ENCODE measurements around the gene PYGB.

Gene PYGB

GRCh38 chr20:25247956-25248785 lies at the start of gene PYGB:
Gene PYGB, plus strand, starts transcription at chr20:25248085. Its CDS starts 94 bp downstream, at chr20:25248179.
- DNase-seq, result peak; percentile 72

DNA sequence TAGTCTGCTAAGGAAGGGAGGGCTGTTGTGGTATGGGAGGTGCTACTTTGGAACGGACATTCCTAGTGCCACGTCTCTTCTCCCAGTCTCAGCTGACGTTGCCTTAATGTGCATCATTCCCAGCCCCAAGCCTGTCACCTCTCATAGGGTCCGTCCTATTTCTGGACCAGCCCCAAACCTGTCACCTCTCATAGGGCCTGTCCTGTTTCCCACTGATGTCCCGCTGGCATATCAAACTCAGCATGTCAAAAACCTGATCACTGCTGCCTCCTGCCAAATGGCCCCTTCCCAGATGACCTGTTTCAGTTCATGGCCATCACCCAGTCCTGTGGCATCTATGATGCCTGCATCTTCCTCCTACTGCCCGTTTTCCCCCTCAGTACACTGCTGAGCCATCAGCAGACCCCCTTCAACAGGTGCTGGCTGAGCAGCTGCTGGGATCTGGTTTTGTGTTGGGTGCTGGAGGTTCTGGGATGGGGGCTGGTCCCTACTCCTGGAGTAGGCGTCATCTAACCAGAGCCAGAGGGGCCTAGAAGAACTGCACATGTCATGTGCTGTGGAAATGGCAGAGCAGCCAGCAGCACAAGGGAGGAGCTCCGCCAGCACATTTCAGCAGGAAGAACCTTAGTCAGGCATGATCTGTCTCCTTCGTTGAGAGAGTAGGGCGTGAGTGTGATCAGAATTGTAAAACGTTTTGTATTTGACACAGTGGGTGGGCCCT lies 49.1 kb upstream of the PYGB start:
- no peak for DNase-seq

DNA sequence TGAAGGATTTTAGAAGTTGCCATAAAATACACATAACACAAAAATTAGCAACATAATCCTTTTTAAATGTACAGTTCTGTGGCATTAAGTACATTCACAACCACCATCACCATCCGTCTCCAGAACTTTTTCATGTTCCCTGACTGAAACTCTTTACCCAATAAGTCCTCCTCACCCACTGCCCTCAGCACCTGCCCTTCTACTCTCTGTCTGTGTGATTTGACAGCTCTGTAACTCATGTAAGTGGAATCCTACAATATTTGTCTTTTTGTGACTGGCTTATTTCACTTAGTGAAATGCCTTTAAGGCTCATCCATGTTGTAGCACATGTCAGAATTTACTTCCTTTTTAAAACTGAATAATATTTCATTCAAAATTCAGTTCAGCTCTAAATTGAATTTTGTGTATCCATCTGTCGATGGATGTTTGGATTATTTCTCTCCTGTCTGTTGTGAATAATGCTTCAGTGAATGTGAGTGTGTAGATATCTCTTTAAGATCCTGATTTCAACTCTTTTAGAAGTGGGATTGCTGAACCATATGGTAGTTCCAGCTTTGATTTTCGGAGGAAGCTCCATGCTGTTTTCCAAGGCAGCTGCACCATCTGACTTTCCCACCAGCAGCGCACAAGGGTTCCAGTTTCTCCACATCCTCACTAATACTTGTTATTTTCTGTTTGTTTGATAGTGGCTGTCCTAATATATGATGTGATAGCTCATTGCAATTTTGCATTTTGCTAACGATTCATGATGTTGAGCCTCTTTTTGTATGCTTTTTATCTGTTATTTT lies 48.2 kb upstream of the PYGB start:
- no peak for DNase-seq

GRCh38 chr20:25203089-25203488 lies 44.8 kb upstream of the PYGB start:
- no peak for DNase-seq

DNA sequence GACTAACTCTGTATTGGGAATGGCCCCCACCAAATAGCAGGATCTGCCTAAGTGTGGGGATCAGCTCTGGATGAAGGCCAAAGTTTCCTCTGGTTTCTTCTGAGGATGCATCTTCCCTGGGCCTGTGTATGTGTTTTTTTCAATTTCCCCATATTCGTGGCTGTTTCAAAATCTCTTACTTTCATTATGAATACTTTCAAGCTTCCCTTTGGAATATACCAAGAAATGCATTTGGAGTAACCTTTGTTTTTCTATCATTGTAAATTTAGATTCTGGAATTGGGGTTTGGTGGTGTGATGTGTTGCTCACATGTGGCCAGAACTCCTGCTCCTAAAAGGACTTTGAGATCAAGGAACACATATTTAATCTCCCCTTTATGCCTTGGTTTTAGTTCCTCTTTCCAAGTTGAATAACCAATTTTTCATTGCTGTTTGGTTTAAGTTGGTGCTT lies 44.0 kb upstream of the PYGB start:
- DNase-seq, result no peak

DNA sequence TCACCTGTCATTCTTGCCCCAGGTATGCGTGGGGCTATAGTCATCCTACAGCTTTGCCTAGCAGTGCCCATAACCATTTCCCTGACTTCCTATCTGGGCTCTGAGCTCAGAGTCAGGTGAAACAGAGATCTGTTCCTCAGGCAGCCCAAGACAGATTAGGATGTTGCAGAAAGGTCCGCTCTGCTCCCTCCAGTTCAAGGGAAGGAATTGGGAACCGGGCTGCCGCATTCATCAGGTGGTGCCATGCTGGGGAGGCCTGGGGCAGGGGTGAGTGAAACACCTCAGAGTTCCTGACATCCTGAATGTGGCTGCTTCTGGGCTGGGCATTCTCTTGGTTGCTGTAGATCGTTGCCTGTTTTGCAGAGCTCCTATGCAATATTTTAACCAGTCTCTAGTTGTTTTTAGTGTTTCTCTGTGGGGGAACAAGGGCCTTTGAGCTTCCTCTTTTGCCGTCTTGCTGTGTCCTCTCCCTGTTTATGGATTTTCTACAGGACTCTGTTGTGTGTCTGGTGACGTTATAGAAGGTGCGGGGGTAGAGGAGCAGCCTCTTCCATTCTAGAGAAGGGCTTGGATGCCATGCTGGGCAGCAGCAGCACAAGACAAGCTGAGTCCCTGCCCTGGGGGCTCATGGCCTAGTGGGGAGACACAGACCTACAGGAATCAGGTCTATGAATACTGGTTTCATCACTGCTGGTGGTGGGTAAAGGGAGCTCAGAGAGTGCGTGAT lies 43.2 kb upstream of the PYGB start:
- no peak for DNase-seq

DNA sequence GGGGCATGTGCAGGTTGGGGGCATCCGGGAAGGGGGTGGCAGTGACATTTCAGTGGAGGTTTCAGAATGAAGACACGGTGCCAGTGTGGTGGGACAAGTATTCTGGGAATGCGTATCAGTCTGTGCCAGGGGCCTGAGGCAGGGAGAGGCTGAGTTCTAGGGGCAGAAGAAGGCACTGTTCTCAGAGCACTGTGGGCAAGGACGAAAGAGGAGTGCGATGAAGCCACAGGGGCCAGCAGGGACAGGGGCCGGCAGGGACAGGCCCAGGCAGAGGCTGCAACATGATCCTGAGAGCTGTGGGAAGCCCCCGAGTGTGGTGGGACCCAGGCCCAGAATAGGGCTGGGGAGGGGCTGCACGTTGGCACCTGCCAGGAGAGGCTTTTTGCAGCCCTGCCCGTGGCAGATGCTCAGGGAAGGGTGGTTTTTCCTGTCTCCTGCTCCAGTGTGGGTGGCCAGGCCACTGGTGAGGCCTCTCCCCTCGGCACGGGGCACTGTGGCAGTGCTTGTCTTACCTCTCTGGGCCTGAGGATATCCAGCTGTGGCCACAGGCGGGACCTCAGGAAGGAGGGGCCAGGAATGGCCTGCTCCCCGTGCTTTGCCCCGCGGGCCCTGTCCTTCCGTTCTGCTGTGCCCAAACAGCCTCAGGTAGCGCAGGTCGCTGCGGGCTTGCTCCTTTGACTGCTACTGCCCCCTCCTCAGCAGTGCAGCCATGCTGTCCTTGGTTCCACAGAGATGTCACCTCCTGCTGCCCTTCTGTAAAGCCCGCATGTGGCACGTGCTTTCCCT lies 42.4 kb upstream of the PYGB start:
- no peak for DNase-seq

DNA sequence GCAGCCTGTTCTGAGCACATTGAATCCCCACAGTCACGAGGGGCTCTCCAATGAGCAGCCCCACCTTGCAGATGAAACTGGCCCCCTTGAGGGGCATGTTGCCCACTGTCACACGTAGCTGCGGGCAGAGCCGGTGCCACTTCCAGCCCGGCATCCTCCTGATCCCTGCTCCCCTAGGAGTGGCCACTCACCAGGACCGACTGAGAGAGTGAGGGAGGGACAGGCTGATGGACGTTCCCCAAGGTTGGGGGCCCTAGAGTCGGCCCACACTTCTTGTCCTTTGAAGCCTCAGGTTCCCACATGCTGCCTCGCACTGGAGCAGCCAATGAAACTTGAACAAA lies 41.9 kb upstream of the PYGB start:
- no peak for DNase-seq

- no peak for DNase-seq
These were observed 41.3 kb upstream of the PYGB start for GRCh38 chr20:25206548-25206947.

DNA sequence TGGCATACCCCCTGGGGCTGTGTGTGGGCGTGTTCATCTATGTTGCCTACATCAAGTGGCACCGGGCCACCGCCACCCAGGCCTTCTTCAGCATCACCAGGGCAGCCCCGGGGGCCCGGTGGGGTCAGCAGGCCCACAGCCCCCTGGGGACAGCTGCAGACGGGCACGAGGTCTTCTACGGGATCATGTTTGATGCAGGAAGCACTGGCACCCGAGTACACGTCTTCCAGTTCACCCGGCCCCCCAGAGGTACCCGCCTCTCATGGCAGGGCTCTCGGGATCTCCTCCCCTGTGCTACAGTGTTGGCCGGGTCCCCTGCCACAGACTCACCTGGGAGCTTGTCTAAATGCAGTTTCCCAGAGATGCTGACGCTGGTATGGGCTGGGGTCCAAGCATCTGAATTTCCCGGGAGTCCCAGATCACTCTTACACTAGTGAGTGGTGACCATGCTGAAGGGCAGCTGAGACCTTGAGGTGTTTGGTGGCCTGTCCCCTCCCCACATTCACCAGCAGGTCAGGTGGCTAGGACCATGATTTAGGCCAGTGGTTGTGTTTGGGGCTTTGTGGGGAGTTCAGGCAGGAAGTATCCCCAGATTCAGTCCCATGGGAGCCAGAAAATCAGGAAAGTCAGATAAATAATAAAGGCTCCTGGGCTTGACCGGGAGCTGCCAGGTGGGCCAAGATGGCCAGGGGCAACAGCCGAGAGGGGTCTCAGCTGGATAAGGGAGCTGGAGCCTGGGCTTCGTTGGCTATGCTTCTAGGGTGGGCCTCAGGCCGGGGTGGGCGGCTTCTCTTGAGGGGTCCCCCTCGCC lies 40.5 kb upstream of the PYGB start:
- DNase-seq, result no peak

GRCh38 chr20:25207960-25208534 lies 39.8 kb upstream of the PYGB start:
- DNase-seq, result no peak

- no peak for DNase-seq
These were observed 38.5 kb upstream of the PYGB start for GRCh38 chr20:25209400-25209799.

- DNase-seq, result no peak
These were observed 38.0 kb upstream of the PYGB start for GRCh38 chr20:25209911-25210310.

DNA sequence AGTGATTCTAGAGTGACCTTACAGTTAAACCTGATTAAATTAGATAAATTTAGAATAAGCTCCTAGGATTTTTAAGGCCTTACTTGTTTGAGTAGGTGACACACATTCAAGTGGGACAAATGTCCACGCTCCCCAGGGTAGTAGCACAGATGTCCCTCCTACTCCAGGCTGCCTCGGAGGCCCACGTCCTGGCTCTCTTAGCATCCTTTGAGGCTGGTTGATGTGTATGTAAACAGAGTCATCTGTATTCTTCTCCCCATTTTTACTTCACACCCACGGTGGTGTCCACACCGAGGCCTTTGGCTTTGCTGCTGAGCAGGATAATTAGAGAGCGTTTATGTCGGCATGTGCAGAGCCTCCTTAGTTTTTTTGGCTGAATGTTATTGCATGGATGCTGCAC lies 36.6 kb upstream of the PYGB start:
- DNase-seq, result no peak

DNA sequence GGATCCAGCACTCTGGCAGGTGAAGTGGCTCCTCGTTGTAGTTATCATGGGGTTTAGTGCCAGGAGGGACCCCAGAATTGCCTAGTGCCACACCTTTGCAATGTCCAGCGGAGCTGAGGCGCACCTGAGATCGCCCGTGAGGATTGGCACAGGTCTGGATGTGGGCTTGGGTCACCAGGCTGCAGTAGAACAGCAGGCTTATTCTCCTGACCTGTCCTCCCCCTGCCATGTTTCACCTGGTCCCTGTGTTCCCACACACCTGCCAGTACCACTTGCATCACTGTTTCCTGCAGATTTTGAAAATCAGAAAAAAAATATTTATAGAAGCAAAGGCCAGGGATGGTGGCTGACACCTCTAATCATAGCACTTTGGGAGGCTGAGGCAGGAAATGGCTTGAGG lies 35.6 kb upstream of the PYGB start:
- DNase-seq, result no peak

DNA sequence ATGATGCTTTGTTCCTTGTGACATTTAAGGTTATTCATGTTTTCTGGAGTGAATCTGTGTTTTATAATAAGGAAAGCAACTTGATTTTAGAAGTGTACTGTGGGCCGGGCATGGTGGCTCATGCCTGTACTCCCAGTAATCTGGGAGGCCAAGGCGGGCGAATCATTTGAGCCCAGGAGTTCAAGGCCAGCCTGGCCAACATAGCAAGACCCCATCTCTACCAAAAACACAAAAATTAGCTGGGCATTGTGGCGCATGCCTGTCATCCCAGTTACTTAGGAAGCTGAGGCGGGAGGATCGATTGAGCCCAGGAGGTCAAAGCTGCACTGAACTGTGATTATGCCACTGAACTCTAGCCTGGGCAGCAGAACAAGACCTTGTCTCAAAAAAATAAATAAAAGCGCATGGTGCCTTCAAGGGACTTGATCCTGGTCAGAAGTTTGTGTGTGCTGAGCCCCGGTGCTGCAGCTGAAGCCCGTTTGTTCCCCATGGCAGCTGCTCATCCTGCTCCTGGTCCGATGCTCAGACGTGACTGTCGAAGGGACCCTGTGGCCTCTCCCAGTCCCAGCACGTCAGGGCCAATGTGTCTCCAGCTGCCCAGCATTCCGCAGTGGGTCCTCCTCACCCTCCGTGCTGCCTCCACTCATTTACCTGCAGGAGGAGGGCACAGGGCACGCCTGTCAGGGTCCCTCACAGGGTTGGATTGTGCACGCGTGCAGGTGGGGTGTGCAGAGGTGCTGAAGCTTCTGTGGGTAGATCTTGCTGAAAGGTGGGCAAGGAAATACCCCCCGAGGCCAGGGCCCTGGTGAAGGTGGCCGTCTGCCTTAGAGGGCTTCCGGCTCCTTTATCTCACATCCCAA lies 34.1 kb upstream of the PYGB start:
- DNase-seq, result no peak

GRCh38 chr20:25214426-25214790 lies 33.5 kb upstream of the PYGB start:
- no peak for DNase-seq

GRCh38 chr20:25214819-25215218 lies 33.1 kb upstream of the PYGB start:
- no peak for DNase-seq

GRCh38 chr20:25215521-25215920 lies 32.4 kb upstream of the PYGB start:
- no peak for DNase-seq

Measured in GDM1 (cell line).